ENCODE measurements around the gene BMP2K.

The BMP2K gene

GRCh38 chr4:78763763-78764387 is 12.3 kb upstream of the BMP2K start:
- peaks cover 11 to 15% of the 10 kb centered on the region in 2 donors for H3K4me1 ChIP-seq (ENCODE audit: control insufficient read depth in 2 of 2, insufficient read depth in 2 of 2, low read length in 2 of 2)
- no peaks in the 10 kb centered on the region for H3K9me3 ChIP-seq (ENCODE audit: control insufficient read depth in 2 of 2, low read length in 2 of 2)
- no peak overlapping the region for H3K27ac ChIP-seq (ENCODE audit: low read depth in 2 of 2, low read length in 2 of 2)
- no peak overlapping the region for H3K4me3 ChIP-seq (ENCODE audit: low read length in 2 of 2)
- no peaks in the 10 kb centered on the region for H3K36me3 ChIP-seq (ENCODE audit: control insufficient read depth in 2 of 2, insufficient read depth in 2 of 2, low read length in 2 of 2)
- no peak overlapping the region for H3K9ac ChIP-seq (ENCODE audit: low read depth in 1 of 2, low read length in 2 of 2)
- H3K27me3 ChIP-seq (ENCODE audit: control insufficient read depth in 2 of 2, insufficient read depth in 2 of 2, low read length in 2 of 2) = no peaks in the 10 kb centered on the region

- Histone ChIP-seq H3K36me3 (ENCODE audit: control insufficient read depth in 2 of 2, insufficient read depth in 2 of 2, low read length in 2 of 2) (no peaks in the 10 kb centered on the region), H3K27ac (ENCODE audit: low read depth in 2 of 2, low read length in 2 of 2) (no peak overlapping the region), H3K27me3 (ENCODE audit: control insufficient read depth in 2 of 2, insufficient read depth in 2 of 2, low read length in 2 of 2) (no peaks in the 10 kb centered on the region), H3K9me3 (ENCODE audit: control insufficient read depth in 2 of 2, low read length in 2 of 2) (no peaks in the 10 kb centered on the region), H3K4me1 (ENCODE audit: control insufficient read depth in 2 of 2, insufficient read depth in 2 of 2, low read length in 2 of 2) (peaks cover 11 to 19% of the 10 kb centered on the region in 2 donors), H3K9ac (ENCODE audit: low read depth in 1 of 2, low read length in 2 of 2) (no peak overlapping the region), H3K4me3 (ENCODE audit: low read length in 2 of 2) (no peak overlapping the region)
Observed at GRCh38 chr4:78764498-78764961, 11.6 kb upstream of the BMP2K start.

- no peaks in the 10 kb centered on the region for H3K9me3 ChIP-seq (ENCODE audit: control insufficient read depth in 2 of 2, low read length in 2 of 2)
- H3K4me3 ChIP-seq (ENCODE audit: low read length in 2 of 2) = no peak overlapping the region
- no peak overlapping the region for H3K27ac ChIP-seq (ENCODE audit: low read depth in 2 of 2, low read length in 2 of 2)
- no peaks in the 10 kb centered on the region for H3K27me3 ChIP-seq (ENCODE audit: control insufficient read depth in 2 of 2, insufficient read depth in 2 of 2, low read length in 2 of 2)
- no peaks in the 10 kb centered on the region for H3K36me3 ChIP-seq (ENCODE audit: control insufficient read depth in 2 of 2, insufficient read depth in 2 of 2, low read length in 2 of 2)
- H3K9ac ChIP-seq (ENCODE audit: low read depth in 1 of 2, low read length in 2 of 2) = no peak overlapping the region
- H3K4me1 ChIP-seq (ENCODE audit: control insufficient read depth in 2 of 2, insufficient read depth in 2 of 2, low read length in 2 of 2) = peaks cover 11 to 19% of the 10 kb centered on the region in 2 donors
Observed at GRCh38 chr4:78765432-78766006, 10.6 kb upstream of the BMP2K start.

GRCh38 chr4:78766026-78766425 is 10.1 kb upstream of the BMP2K start:
- Histone ChIP-seq H3K27me3 (ENCODE audit: control insufficient read depth in 2 of 2, insufficient read depth in 2 of 2, low read length in 2 of 2) (no peaks in the 10 kb centered on the region), H3K9ac (ENCODE audit: low read depth in 1 of 2, low read length in 2 of 2) (no peak overlapping the region), H3K9me3 (ENCODE audit: control insufficient read depth in 2 of 2, low read length in 2 of 2) (no peaks in the 10 kb centered on the region), H3K36me3 (ENCODE audit: control insufficient read depth in 2 of 2, insufficient read depth in 2 of 2, low read length in 2 of 2) (no peaks in the 10 kb centered on the region), H3K27ac (ENCODE audit: low read depth in 2 of 2, low read length in 2 of 2) (no peak overlapping the region), H3K4me3 (ENCODE audit: low read length in 2 of 2) (no peak overlapping the region), H3K4me1 (ENCODE audit: control insufficient read depth in 2 of 2, insufficient read depth in 2 of 2, low read length in 2 of 2) (peaks cover 11 to 19% of the 10 kb centered on the region in 2 donors)

- Histone ChIP-seq H3K9me3 (ENCODE audit: control insufficient read depth in 2 of 2, low read length in 2 of 2) (no peaks in the 10 kb centered on the region), H3K27me3 (ENCODE audit: control insufficient read depth in 2 of 2, insufficient read depth in 2 of 2, low read length in 2 of 2) (no peaks in the 10 kb centered on the region), H3K36me3 (ENCODE audit: control insufficient read depth in 2 of 2, insufficient read depth in 2 of 2, low read length in 2 of 2) (no peaks in the 10 kb centered on the region), H3K9ac (ENCODE audit: low read depth in 1 of 2, low read length in 2 of 2) (no peak overlapping the region), H3K4me3 (ENCODE audit: low read length in 2 of 2) (no peak overlapping the region), H3K4me1 (ENCODE audit: control insufficient read depth in 2 of 2, insufficient read depth in 2 of 2, low read length in 2 of 2) (peaks cover 11 to 19% of the 10 kb centered on the region in 2 donors), H3K27ac (ENCODE audit: low read depth in 2 of 2, low read length in 2 of 2) (no peak overlapping the region)
Observed at GRCh38 chr4:78766650-78767049, 9.5 kb upstream of the BMP2K start.

GRCh38 chr4:78767350-78767749 is 8.8 kb upstream of the BMP2K start:
- no peaks in the 10 kb centered on the region for H3K27me3 ChIP-seq (ENCODE audit: control insufficient read depth in 2 of 2, insufficient read depth in 2 of 2, low read length in 2 of 2)
- H3K9me3 ChIP-seq (ENCODE audit: control insufficient read depth in 2 of 2, low read length in 2 of 2) = no peaks in the 10 kb centered on the region
- no peak overlapping the region for H3K9ac ChIP-seq (ENCODE audit: low read depth in 1 of 2, low read length in 2 of 2)
- H3K4me1 ChIP-seq (ENCODE audit: control insufficient read depth in 2 of 2, insufficient read depth in 2 of 2, low read length in 2 of 2) = peaks cover 8 to 17% of the 10 kb centered on the region in 2 donors
- H3K4me3 ChIP-seq (ENCODE audit: low read length in 2 of 2) = no peak overlapping the region
- no peak overlapping the region for H3K27ac ChIP-seq (ENCODE audit: low read depth in 2 of 2, low read length in 2 of 2)
- no peaks in the 10 kb centered on the region for H3K36me3 ChIP-seq (ENCODE audit: control insufficient read depth in 2 of 2, insufficient read depth in 2 of 2, low read length in 2 of 2)

GRCh38 chr4:78768452-78769180 is 7.5 kb upstream of the BMP2K start:
- Histone ChIP-seq H3K9me3 (ENCODE audit: control insufficient read depth in 2 of 2, low read length in 2 of 2) (no peaks in the 10 kb centered on the region), H3K4me1 (ENCODE audit: control insufficient read depth in 2 of 2, insufficient read depth in 2 of 2, low read length in 2 of 2) (peaks cover 8 to 17% of the 10 kb centered on the region in 2 donors), H3K4me3 (ENCODE audit: low read length in 2 of 2) (no peak overlapping the region), H3K27me3 (ENCODE audit: control insufficient read depth in 2 of 2, insufficient read depth in 2 of 2, low read length in 2 of 2) (no peaks in the 10 kb centered on the region), H3K36me3 (ENCODE audit: control insufficient read depth in 2 of 2, insufficient read depth in 2 of 2, low read length in 2 of 2) (no peaks in the 10 kb centered on the region), H3K27ac (ENCODE audit: low read depth in 2 of 2, low read length in 2 of 2) (peak overlapping the region in 1 of 2 donors; percentile 47), H3K9ac (ENCODE audit: low read depth in 1 of 2, low read length in 2 of 2) (no peak overlapping the region)

GRCh38 chr4:78770091-78770642 is 6.0 kb upstream of the BMP2K start:
- Histone ChIP-seq H3K9ac (ENCODE audit: low read depth in 1 of 2, low read length in 2 of 2) (no peak overlapping the region), H3K4me3 (ENCODE audit: low read length in 2 of 2) (no peak overlapping the region), H3K27ac (ENCODE audit: low read depth in 2 of 2, low read length in 2 of 2) (no peak overlapping the region), H3K27me3 (ENCODE audit: control insufficient read depth in 2 of 2, insufficient read depth in 2 of 2, low read length in 2 of 2) (no peaks in the 10 kb centered on the region), H3K4me1 (ENCODE audit: control insufficient read depth in 2 of 2, insufficient read depth in 2 of 2, low read length in 2 of 2) (peaks cover 12 to 17% of the 10 kb centered on the region in 2 donors), H3K9me3 (ENCODE audit: control insufficient read depth in 2 of 2, low read length in 2 of 2) (no peaks in the 10 kb centered on the region), H3K36me3 (ENCODE audit: control insufficient read depth in 2 of 2, insufficient read depth in 2 of 2, low read length in 2 of 2) (no peaks in the 10 kb centered on the region)

- no peak overlapping the region for H3K9ac ChIP-seq (ENCODE audit: low read depth in 1 of 2, low read length in 2 of 2)
- peaks cover 5 to 13% of the 10 kb centered on the region in 2 donors for H3K4me1 ChIP-seq (ENCODE audit: control insufficient read depth in 2 of 2, insufficient read depth in 2 of 2, low read length in 2 of 2)
- H3K27ac ChIP-seq (ENCODE audit: low read depth in 2 of 2, low read length in 2 of 2) = no peak overlapping the region
- H3K9me3 ChIP-seq (ENCODE audit: control insufficient read depth in 2 of 2, low read length in 2 of 2) = no peaks in the 10 kb centered on the region
- no peaks in the 10 kb centered on the region for H3K36me3 ChIP-seq (ENCODE audit: control insufficient read depth in 2 of 2, insufficient read depth in 2 of 2, low read length in 2 of 2)
- no peaks in the 10 kb centered on the region for H3K27me3 ChIP-seq (ENCODE audit: control insufficient read depth in 2 of 2, insufficient read depth in 2 of 2, low read length in 2 of 2)
- H3K4me3 ChIP-seq (ENCODE audit: low read length in 2 of 2) = no peak overlapping the region
Observed at GRCh38 chr4:78772526-78773091, 3.5 kb upstream of the BMP2K start.

GRCh38 chr4:78774417-78774816 is 1.7 kb upstream of the BMP2K start:
- H3K36me3 ChIP-seq (ENCODE audit: control insufficient read depth in 2 of 2, insufficient read depth in 2 of 2, low read length in 2 of 2) = no peaks in the 10 kb centered on the region
- H3K27ac ChIP-seq (ENCODE audit: low read depth in 2 of 2, low read length in 2 of 2) = peak overlapping the region in 1 of 2 donors; percentile 99
- peak overlapping the region; percentile 26 to 82 for H3K9ac ChIP-seq (ENCODE audit: low read depth in 1 of 2, low read length in 2 of 2)
- peak overlapping the region in 1 of 2 donors; percentile 98 for H3K4me3 ChIP-seq (ENCODE audit: low read length in 2 of 2)
- H3K4me1 ChIP-seq (ENCODE audit: control insufficient read depth in 2 of 2, insufficient read depth in 2 of 2, low read length in 2 of 2) = peaks cover 6 to 7% of the 10 kb centered on the region in 2 donors
- no peaks in the 10 kb centered on the region for H3K9me3 ChIP-seq (ENCODE audit: control insufficient read depth in 2 of 2, low read length in 2 of 2)
- H3K27me3 ChIP-seq (ENCODE audit: control insufficient read depth in 2 of 2, insufficient read depth in 2 of 2, low read length in 2 of 2) = no peaks in the 10 kb centered on the region
